Measurements from ENCODE around the gene CA10.

Gene CA10

DNA sequence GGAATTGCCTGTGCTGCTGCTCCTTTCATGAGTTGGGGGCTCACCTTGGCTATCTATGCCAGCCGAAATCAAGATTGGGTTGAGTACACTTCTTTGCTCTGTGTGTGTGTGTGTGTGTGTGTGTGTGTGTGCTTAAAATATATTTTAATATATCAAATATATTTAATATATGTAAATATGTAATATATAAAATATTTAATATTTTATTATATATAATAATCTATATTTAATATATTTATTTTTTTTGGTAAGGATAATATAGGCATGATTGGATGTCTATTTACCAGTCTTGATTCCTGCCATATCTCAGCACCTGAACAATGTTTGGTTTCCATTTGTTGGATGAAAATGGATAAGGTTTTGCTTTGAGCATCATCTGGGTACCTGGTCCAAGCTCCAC, 399.3 kb downstream of the CA10 start:
- DNase-seq: no peak

DNA sequence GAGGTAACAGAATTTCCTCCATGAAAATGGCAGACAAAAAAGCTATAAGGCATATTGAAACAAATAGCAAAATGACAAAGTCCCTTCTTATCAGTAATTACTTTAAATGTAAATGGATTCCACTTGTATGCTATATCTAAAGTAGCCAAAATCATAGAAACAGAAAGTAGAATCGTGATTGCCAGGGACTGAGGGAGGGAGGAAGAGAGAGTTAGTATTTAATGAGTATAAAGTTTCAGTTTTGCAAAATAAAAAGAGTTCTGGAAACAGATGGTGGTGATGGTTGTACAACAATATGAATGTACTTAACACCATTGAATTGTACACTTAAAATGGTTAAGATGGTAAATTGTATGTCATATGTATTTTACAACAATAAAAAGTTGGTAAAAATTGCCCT, 407.4 kb downstream of the CA10 start:
- DNase-seq: no peak

DNA sequence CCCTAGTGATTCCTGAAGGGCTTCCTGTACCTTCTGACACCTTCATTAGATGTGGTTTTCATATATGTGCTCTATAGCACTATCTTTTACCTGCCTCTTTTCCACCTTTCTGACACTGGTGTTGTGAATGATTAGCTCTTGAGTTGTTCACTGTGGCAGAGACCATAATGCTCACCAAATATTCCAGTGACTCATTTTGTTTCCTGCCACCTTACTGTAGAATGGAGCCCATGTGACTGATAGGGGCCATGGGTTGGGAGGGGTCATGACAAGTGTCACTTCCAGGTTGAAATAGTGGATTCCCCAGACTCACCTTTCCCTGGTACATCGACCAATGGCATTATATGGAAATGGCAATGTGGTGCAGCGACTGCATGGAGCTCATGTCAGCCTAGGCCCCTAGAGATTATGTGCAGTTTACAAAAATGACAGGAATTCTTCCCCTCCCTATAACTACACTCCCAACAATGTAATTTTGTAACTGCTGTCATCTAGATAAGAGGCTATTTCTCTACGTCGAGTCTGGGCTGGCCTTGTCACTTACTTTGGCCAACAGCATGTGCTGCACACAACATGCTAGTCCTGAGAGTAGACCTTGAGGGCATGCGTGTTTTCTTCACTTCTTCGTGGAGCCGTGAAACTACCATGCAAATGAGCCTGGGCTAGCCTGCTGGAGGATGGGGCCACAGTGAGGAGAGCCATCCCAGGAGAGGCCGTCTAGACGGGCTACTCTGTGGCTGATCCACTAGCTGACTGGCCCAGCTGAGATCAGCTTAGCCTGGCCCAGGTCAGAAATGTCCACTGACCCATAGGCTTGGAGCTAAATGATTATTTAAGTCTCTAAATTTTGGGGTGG, 409.5 kb downstream of the CA10 start:
- DNase-seq: no peak

DNA sequence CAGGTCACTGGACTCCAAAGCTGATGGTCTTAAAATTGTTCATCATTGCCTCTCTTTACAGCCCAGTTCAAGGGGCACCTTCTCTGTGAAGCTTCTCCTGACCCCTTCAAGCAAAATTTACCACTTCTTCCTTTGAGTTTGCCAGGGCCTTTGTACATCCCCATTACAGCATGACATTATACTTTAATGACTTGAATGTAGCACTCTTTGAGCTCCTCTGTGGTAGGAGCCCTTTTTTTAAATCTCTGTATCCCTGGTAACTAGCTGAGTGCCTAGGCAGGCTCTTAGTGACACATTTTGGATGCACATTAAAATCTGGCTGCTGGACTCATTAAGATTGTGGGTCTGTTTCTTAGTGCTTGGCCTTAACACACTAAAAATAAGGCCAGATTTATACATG, 412.1 kb downstream of the CA10 start:
- no peak for DNase-seq

DNA sequence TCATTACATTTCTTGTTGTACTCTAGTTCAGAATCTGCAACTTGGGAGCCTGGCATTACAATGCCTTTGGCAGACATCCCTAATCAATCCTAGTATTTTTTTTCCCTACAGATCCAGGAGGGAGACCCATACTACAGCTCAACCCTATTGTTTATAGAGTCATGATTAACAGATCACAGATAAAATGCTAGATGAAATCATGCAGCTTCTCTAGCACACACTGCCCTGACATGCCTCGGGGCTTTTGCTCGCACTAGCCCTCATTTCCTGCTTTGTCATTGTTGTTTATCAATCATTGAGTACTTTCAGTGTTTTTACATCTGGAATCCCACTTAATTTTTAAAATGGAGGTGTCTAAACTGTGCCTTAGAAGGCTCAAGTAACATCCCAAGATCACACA, 412.5 kb downstream of the CA10 start:
- no peak for DNase-seq

DNA sequence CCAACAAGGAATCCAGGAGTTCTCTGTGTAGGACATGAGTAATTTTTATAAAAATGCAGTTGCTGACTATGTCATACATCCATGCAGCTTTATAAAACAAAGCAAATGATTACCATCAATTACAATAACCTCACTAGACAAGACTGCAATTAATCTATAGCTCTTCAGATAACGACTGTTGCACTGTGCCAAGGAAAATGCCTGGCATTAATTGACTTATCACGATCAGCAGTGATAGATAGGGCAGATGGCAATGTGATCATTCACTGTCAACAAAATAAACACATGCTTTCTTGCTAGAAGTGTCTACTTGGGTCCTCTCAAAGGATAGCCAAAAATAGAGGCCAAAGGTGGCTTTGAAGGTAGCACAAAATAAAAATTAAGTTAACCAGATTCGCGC, 415.0 kb downstream of the CA10 start:
- no peak for DNase-seq

DNA sequence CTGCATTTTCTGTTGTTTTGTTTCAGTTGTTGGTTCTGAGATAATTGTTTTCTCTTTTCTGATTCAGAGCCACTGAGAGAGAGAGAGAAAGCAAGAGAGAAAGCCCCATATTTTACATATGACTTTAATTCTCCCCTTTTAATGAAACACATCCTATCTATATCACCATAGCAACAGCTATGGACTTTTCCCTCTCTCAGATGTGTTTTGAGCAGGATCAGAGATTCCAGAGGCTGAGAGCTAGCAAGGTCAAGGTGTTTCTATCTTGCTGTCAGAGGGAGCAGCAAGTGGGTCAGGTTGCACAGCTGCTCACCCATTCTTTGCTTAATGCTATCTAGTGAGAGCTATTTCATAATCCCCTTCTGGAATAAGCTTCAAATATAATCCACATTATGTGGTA, 415.9 kb downstream of the CA10 start:
- DNase-seq: no peak

DNA sequence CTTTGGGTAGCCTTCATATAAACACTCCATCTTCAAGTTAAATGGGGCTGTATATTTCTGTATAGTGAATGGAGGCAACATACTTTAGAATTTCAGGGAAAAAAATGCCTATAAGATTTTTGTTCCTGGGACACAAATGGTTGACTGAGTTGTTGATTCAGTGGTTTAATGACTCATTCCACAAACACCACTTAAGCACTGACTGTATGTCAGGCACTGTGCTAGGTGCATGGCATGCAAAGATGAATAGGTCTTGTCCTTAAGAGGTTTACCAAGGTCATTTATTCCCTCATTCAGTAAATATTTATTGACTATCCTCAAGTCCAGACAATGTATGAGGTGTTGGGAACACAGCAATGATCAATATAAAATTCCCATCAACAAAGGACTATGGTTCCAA, 417.1 kb downstream of the CA10 start:
- DNase-seq: no peak

DNA sequence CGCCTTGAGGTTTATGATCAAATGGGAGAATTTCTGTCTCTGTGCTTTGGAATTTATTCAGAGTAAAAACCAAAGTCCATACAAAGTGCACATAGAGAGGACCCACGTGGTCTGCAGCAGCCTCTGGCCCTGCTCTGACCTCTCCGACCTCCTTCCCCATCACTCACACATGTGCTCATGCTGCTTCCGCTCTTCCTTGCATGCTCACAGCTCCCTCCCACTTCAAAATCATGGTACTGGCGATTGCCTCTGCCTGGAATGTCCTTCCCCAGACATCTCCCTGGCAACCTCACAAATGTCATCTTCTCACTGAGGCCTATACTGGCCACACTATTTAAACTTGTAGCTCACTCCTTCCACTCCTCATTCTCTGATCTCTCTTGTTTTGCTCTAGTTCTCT, 418.0 kb downstream of the CA10 start:
- DNase-seq: no peak

DNA sequence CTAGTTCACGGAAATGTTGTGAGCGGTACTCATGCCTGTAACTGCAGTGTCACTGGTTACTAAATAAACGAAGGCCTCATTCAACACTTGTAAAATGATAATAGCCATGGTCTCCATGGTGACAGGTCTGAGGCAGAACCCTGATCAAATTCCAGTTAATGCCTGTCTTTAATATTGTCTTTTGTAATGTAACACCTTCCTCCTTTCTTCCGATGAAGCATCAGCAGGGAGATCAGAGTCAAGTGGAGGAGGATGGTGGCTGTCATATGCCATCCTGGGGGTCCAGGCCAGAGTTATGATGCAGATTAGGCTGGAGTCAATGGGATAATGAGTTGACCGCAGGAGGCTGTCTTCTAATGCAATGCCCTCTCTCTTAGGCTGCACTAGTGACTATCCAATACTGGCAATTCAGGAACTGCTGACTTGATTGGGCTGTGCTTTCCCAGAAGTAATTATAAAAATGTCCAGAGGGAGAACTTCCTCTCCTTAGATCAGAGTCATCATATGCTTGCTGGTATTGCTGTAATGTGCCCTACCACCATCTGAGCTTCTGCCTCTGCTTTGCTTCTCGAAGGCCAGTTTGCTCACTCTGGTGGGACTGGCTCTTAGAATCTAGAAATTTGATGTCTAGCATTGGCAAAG, 419.1 kb downstream of the CA10 start:
- DNase-seq: no peak

DNA sequence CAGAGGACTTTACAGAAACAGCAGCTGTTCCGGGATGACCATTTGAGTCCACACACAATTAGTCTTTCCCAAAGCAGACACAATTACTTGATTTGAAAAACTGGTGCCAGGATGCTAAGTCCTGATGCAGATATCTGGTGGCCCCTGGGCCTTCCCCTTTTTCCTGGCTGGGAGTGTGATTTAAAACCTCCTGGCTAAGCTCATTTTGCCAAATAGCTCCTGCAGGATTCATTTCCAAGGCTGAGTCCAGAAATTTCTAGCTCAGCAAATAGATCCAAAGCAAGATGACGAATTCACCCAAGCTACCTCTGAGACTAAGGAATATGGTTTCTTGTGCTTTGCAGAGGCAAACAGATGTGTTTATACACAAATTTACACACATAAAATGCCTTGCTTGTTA, 422.2 kb downstream of the CA10 start:
- DNase-seq: no peak

DNA sequence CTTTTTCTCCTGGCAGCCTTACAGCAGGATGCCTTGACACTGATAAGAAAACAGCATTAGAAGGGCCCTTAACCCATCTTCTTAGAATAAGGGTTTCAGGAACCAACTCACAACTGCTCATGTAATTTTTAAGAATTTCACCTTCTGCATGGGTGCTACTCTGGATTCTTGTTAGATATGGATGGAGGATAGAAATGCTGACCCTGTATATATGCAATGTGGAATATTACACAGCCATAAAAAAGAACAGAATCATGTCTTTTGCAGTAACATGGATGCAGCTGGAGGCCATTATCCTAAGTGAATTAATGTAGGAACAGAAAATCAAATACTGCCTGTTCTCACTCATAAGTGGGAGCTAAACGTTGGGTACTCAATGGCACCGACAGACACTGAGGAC, 423.5 kb downstream of the CA10 start:
- DNase-seq: no peak

DNA sequence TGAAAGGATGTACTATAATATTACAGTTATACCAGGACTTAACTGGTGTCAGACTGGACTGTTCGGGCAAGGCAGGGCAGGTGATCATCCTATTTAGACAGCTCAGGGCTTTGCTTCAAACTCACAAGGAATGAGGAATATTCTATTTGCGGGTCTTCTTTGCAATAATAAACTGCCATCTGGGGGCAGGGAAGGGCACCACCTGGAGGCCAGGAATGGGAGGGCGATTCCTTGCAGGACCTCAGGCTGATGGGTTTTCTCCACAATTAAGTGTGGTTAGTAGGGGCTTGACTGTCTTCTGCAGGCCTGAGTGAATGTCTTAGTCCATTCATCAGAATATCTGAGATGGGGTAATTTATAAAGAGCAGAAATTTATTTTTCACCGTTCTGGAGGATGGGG, 424.1 kb downstream of the CA10 start:
- DNase-seq: no peak

DNA sequence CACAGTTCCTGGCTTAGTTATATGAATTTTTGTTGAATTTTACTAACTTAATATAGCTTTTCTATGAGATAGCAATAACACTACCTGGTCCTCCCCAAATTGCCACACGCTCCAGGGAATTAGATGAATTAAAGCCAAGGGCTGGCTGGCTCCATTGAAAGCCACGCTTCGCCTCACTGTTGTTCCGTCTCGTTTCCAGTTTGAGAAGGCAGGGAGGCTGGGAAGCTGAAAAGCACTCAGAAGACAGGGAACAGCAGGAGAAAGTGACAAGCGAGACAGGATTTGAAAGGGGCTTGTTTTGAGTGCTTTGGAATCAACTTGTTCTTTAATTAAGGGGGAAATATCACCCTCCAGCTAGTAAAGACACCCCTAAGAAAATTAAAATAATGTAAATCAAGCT, 425.3 kb downstream of the CA10 start:
- DNase-seq: no peak

DNA sequence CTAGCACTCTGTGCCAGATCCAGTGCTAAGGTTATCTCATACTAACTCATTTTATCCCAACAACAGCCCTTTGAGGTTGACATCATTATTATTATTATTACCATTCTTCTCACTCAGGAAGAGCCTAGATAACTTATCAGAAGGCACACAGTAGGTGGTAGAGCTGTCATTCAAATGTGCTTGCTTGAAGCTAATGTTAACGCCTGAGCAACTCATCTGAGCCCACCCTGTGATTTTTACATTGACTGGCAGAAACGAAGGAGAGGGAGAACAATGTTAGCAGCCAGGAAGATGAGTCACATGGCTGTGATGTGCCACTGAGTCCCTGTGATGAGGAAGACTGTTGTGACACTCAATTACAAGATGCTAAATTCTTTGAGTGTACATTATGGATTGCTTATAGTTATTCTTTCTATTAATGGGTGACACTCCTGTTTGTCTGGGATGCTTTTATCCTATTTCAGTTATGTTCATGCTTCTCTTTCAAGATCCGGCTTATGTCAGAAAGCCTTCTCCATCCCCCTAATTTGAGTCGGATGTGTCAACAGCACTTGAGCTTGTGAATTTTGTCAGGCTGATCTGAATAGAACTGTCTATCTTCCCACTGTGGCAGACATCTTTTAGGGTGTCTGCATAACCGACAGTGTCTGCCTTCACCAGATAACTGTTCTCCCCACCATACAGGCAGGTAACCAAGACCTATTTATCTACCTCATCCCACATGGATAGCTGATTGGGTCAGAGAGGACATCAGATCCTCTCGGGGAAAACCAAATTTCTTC, 426.4 kb downstream of the CA10 start:
- no peak for DNase-seq

DNA sequence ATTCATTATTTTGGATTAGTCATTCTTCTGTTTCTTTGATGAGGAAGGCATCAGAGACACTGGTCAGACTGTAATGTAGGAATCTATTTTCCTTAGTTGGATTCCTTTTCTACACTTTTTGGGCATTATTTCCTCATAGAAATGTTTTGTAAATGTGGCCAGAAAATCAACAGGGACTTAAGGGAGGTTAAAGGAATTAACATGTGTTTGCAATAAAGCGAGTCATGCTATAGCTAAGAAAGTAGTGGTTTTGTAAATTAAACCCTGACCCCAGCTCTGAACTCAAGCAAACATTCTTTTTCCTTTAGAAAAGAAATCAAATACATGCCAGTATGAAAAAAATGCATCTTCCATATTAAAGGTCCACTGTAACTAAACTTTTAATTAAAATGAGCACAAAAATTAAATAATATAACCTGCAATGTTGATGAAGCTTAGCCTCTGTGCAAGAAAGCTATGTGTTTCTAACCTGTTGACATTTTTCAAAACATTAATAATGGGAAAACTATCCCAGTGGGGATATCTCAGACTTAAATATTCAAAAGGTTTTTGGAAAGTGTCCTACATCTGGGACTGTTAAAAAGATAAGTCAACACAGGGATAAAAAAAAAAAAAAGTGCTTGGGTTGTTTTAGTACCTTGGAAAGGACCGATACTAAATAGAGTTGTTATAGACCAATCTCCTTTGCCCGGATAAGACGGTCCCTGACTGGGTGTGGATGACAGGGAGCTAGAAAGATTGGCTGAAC, 428.0 kb downstream of the CA10 start:
- no peak for DNase-seq

DNA sequence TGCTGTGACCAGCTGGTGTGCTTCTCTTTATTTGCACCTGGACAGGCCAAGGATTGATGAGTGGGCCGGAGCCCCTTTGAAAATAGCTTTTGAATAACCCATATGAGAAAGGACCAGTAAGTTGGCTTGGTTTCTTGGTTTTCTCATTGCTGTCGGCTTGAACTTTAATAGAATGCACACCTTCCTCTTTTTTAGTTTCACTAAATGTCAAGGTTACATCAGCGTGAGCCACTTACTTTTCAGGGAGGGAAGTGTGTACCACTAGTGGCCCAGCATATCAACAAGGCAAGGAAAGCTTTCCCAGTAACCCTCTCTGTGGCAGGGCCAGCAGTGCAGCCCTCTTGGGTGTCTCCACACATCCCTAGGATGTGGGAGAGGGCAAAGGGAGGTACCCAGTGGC, 433.3 kb downstream of the CA10 start:
- DNase-seq: no peak

DNA sequence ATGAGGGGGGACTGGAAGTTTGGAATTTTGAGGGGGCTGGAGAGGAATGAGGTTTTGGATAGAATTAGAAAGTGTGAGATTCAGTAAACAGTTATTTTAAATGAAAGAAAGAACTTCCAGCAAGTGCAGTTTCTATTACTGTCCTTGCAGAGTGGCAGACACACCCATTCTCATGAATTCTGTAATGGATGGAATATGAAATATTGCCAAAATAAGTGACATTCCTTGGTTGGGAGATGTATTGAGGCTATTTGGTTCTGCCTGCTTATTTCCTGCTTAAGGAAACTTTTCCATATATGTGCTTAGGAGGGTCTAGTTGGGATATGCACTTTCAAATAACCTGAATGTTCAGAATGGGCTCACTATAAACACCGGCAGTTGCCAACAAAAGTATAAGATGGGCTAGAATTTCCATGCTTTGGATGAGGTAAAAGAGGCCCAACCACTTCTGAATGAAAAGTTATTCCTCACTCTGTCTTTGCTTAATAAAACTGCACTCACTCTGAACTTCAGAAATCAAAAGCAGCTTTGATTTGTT, 434.4 kb downstream of the CA10 start:
- DNase-seq: no peak

DNA sequence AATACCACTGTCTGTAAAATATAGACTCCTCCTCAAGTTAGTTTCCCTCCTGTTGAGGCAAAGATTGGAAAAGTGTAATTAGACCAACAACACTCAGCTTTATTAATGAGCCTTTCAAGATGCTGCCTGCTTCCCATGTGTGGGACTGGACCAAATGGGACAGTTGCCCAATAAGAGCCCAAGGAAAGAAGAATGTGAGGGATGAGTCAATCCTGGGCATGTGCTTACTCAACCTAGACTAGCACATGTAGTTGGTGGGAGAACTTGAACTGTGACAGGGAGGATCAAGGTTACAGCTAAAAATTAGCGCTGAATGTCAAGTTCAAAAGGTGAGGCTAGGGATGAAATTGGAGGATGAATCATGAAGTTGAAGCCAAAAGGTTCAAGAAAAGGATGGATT, 435.5 kb downstream of the CA10 start:
- DNase-seq: no peak

DNA sequence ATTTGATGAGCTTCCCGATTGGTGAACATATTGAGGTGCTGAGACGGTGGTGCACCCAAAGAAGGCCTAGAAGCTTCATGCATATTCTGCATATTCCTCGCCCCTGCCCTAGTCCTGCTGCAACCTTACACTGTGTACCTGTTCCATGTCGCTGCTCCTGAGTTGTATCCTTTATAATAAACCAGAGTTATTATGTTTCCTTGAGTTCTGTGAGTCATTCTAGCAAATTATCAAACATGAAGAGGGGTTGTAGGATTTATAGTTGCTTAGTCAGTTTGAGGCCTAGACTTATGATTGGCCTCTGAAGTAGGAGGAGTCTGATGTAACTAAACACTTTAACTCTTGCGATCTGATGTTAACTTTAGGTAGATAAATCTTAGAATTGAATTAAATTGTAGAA, 436.8 kb downstream of the CA10 start:
- DNase-seq: no peak

DNA sequence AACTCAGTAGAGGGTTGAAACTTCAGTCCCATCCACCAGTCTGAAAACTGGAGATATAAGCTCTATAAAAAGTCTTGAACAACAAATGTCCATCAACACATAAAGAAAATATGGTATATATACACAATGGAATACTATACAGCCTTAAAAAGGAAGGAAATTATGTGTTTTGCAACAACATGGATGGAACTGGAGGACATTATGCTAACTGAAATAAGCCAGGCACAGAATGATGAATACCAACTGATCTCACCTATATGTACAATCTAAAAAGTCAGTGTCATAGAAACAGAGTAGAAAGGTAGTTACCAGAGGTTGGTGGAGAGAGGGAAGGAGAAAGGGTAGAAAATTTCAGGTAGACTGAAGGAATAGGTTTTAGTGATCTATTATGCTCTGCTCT, 438.1 kb downstream of the CA10 start:
- DNase-seq: no peak

DNA sequence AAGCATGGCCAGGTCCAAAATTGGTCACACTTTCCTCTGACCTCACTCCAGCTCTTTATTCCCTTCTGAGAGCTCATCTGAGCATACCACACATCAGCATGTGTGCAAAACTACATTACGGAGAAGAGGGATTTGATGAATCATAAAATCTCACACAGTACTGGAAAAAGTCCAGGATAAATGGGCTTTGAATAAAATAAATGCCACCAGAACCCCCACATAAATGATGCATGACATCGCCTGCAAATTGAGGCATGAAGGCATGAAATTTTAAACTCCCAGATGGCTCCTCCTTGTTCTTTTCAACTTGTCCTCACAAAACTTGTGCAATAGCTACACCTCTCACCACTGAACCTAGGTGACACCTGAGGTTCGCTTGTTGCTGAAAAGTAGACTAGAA, 439.5 kb downstream of the CA10 start:
- DNase-seq: no peak

DNA sequence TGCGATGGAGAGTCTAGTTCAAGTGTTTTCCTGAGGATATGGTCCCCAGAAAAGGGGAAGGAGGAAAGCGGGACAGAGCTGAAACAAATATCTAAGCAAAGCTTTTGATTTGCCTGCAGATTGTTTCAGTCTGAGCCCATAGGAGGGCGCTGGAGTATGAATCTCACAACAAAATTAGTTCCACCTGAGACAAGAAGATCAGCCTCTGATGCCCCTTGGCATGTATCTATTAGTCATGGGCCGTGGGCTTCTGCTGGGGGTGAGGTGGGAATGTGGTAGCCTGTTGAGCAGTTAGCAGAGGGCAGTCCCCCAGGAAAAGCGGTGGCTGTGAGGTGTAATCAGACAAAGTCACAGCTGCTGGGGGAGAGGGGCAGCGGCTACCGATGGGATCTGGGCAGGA, 446.9 kb downstream of the CA10 start:
- DNase-seq: no peak
